ENCODE results near the gene PPM1F. TPM values are rescaled to one million over a fixed set of nuclear protein-coding genes. Genes with fewer than 3 reads are reported as not detected.

PPM1F gene
- total RNA-seq, 1 experiment from 2014 or later: 21.1 TPM

DNA sequence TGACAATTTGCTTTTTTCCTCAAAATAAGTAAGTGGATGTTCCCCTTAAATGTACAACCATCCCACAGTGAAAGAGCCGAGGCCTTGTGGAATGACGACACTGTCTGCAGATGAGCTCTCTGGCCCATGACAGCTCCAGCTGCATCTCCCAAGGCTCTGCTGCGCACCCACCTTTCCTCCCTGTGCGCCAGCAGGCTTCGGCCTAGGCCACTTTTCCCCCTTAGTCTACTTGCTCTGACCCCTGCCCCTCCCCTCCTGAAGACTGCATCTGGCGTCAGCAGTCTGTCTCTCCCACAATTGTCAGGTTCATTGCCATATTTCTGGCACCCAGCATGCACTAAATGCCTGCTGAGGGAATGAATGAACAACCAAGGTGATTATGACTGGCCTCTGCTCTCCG lies 27.9 kb upstream of the PPM1F start:
- H4K5ac ChIP-seq (ENCODE audit: insufficient read length, low read depth, low read length): no peak overlapping the region
- H3K9me3 ChIP-seq (ENCODE audit: control insufficient read depth, low read depth, low read length): no peaks in the 10 kb centered on the region
- no peak overlapping the region for H2BK15ac ChIP-seq (ENCODE audit: low read depth, low read length)
- H3K4me3 Mint-ChIP-seq: peak overlapping the region; percentile 90 to 93; a peak in 3 of 5 replicates
- H3K27ac Mint-ChIP-seq: peak overlapping the region in 1 of 3 experiments; percentile 87; a peak in 1 of 7 replicates
- no peak overlapping the region for H4K91ac ChIP-seq (ENCODE audit: insufficient read length, low read depth, low read length)
- H2BK5ac ChIP-seq (ENCODE audit: insufficient read length, low read length): no peak overlapping the region
- no peak overlapping the region for H3K9ac ChIP-seq (ENCODE audit: extremely low read depth, insufficient read length, low read length)
- H2BK12ac ChIP-seq (ENCODE audit: insufficient read length, low read depth, low read length): no peak overlapping the region
- TF ChIP-seq, protein P1, sequence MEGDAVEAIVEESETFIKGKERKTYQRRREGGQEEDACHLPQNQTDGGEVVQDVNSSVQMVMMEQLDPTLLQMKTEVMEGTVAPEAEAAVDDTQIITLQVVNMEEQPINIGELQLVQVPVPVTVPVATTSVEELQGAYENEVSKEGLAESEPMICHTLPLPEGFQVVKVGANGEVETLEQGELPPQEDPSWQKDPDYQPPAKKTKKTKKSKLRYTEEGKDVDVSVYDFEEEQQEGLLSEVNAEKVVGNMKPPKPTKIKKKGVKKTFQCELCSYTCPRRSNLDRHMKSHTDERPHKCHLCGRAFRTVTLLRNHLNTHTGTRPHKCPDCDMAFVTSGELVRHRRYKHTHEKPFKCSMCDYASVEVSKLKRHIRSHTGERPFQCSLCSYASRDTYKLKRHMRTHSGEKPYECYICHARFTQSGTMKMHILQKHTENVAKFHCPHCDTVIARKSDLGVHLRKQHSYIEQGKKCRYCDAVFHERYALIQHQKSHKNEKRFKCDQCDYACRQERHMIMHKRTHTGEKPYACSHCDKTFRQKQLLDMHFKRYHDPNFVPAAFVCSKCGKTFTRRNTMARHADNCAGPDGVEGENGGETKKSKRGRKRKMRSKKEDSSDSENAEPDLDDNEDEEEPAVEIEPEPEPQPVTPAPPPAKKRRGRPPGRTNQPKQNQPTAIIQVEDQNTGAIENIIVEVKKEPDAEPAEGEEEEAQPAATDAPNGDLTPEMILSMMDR (conservative IDR thresholded peaks at IDR 0.05): no peak
- H3K27me3 Mint-ChIP-seq (ENCODE audit: low read depth): peaks cover 14% of the 10 kb centered on the region
- no peaks in the 10 kb centered on the region; the same call in 1 of the 2 replicates for H3K79me2 ChIP-seq (ENCODE audit: insufficient read depth, low read length)
- no peak overlapping the region for H3K18ac ChIP-seq (ENCODE audit: insufficient read length, low read depth, low read length)
- H4K8ac ChIP-seq (replicated peaks; ENCODE audit: insufficient read length, low read depth, low read length): no peak overlapping the region
- H3K4me2 ChIP-seq (ENCODE audit: insufficient read depth, insufficient read length, low read length): no peak overlapping the region
- H3K56ac ChIP-seq (ENCODE audit: insufficient read length, low read depth, low read length): no peak overlapping the region
- no peak overlapping the region for H2AK5ac ChIP-seq (ENCODE audit: insufficient read length, low read length)
- H3K4me1 Mint-ChIP-seq: peaks cover 4 to 11% of the 10 kb centered on the region in 2 experiments
- no peak overlapping the region for H2BK20ac ChIP-seq (ENCODE audit: low read depth, low read length, poor library complexity, severe bottlenecking)
- DNase-seq: no peak
- no peak overlapping the region for H2AFZ ChIP-seq (ENCODE audit: low read length)
- H2BK120ac ChIP-seq (ENCODE audit: low read depth, low read length, poor library complexity, severe bottlenecking): no peak overlapping the region
- H3K79me1 ChIP-seq (ENCODE audit: insufficient read depth, low read depth, low read length, poor library complexity, severe bottlenecking): peaks cover 3% of the 10 kb centered on the region
- H3K9me3 Mint-ChIP-seq: no peaks in the 10 kb centered on the region
- no CpG with 5 or more reads among the region's 7 CpGs for WGBS (ENCODE audit: extremely low coverage, insufficient read length, low lambda C conversion rate)
- H3K27ac ChIP-seq (ENCODE audit: insufficient read length, low read depth, low read length): no peak overlapping the region
- peaks cover 9% of the 10 kb centered on the region for H3K23me2 ChIP-seq (ENCODE audit: insufficient read length, low read depth, low read length, poor library complexity, severe bottlenecking)
- H3K36me3 Mint-ChIP-seq (ENCODE audit: insufficient read depth in 1 of 3, low read depth in 3 of 3): peaks cover 4 to 17% (median 15%) of the 10 kb centered on the region in 3 experiments; a peak in 5 of 7 replicates
- H3T11ph ChIP-seq (ENCODE audit: low read length): no peak overlapping the region
- H3K23ac ChIP-seq (ENCODE audit: insufficient read length, low read depth, low read length): no peak overlapping the region
- H3K4ac ChIP-seq (ENCODE audit: low read depth, low read length): no peak overlapping the region
- H4K20me1 ChIP-seq (ENCODE audit: control insufficient read depth, insufficient read depth, insufficient read length): no peaks in the 10 kb centered on the region
- H3K4me1 ChIP-seq (ENCODE audit: insufficient read depth, low read length): no peaks in the 10 kb centered on the region
- peaks cover 5% of the 10 kb centered on the region; the same call in 1 of the 2 replicates for H3K27me3 ChIP-seq (ENCODE audit: insufficient read depth, low read length)
- H3K14ac ChIP-seq (ENCODE audit: insufficient read depth, low read length): no peak overlapping the region

All from H9 (cell line).